Fibroblast of skin of right biceps (primary cell): ENCODE measurements around the gene GFRA1.
A peak's percentile ranks its signal among the peaks of the same experiment; 100 is the strongest.
"Not testable (repeated sequence)": the region's sequence is repeated elsewhere in the genome, so short reads cannot be mapped to it uniquely, and the experiment has no call there.

Experiments used
- DNase-seq: peaks from one replicate; pipeline ENCODE4 v3.0.0-alpha.2; 2013

Gene GFRA1

GRCh38 chr10:116195583-116195982, 77.4 kb downstream of the GFRA1 start:
- DNase-seq: no peak

- DNase-seq: no peak
Measured at GRCh38 chr10:116195039-116195438, 78.0 kb downstream of the GFRA1 start.

- no peak for DNase-seq
Measured at GRCh38 chr10:116194061-116194460, 78.9 kb downstream of the GFRA1 start.

- no peak for DNase-seq
Measured at GRCh38 chr10:116190883-116191282, 82.1 kb downstream of the GFRA1 start.

- DNase-seq: no peak
Measured at GRCh38 chr10:116186273-116186672, 86.7 kb downstream of the GFRA1 start.

- no peak for DNase-seq
Measured at GRCh38 chr10:116185199-116185867, 87.7 kb downstream of the GFRA1 start.

- DNase-seq: no peak
Measured at GRCh38 chr10:116184512-116184794, 88.6 kb downstream of the GFRA1 start.

- peak; percentile 42 for DNase-seq
Measured at GRCh38 chr10:116183733-116184511, 89.1 kb downstream of the GFRA1 start.

GRCh38 chr10:116182426-116182825, 90.6 kb downstream of the GFRA1 start:
- no peak for DNase-seq

GRCh38 chr10:116178086-116178605, 94.9 kb downstream of the GFRA1 start:
- DNase-seq: no peak

GRCh38 chr10:116175231-116175630, 97.8 kb downstream of the GFRA1 start:
- DNase-seq: no peak

- DNase-seq: peak; percentile 6
Measured at GRCh38 chr10:116171505-116171904, 101.5 kb downstream of the GFRA1 start.

- peak; percentile 90 for DNase-seq
Measured at GRCh38 chr10:116170815-116171250, 102.2 kb downstream of the GFRA1 start.

GRCh38 chr10:116169782-116170445, 103.1 kb downstream of the GFRA1 start:
- peak; percentile 51 for DNase-seq

GRCh38 chr10:116168745-116169144, 104.3 kb downstream of the GFRA1 start:
- DNase-seq: no peak

- DNase-seq: no peak
Measured at GRCh38 chr10:116168329-116168728, 104.7 kb downstream of the GFRA1 start.

- DNase-seq: not testable (repeated sequence)
Measured at GRCh38 chr10:116165941-116166340, 107.1 kb downstream of the GFRA1 start.

GRCh38 chr10:116164291-116164690, 108.7 kb downstream of the GFRA1 start:
- no peak for DNase-seq

- no peak for DNase-seq
Measured at GRCh38 chr10:116163333-116164131, 109.5 kb downstream of the GFRA1 start.

- DNase-seq: no peak
Measured at GRCh38 chr10:116162851-116163250, 110.2 kb downstream of the GFRA1 start.

- DNase-seq: no peak
Measured at GRCh38 chr10:116160271-116160670, 112.7 kb downstream of the GFRA1 start.

- no peak for DNase-seq
Measured at GRCh38 chr10:116159197-116159596, 113.8 kb downstream of the GFRA1 start.

GRCh38 chr10:116158036-116158435, 115.0 kb downstream of the GFRA1 start:
- no peak for DNase-seq
